Right lobe of liver (tissue), 4 donors: ENCODE results near the gene NCCRP1.

Experiments
- CTCF ChIP-seq, 4 donors: fragments of 200-600 bp in 3 of 4; fragments of 450-650 bp in 1 of 4; IDR thresholded peaks; one replicate each; pipeline versions ENCODE4 v1.5.1 to v1.8.0; 2016 to 2022; ENCODE audit warnings: antibody characterized with exemption in 4 of 4, mild to moderate bottlenecking in 2 of 4
- POLR2A ChIP-seq: fragments of 450-650 bp; IDR thresholded peaks from one replicate; pipeline ENCODE4 v1.6.1; 2017; ENCODE audit warnings: antibody characterized with exemption, mild to moderate bottlenecking
- donor health status: DM: no; HTN: no; CAD: no.
- donor health status: DM: no; HTN: no; CAD: no.
- donor health status: DM: no; HTN: yes; CAD: no.

GRCh38 chr19:39223703-39224279 is 27.0 kb downstream of the NCCRP1 start:
- no peak for TF ChIP-seq CTCF (IDR thresholded peaks at IDR 0.05)
- no peak for TF ChIP-seq POLR2A
